ENCODE measurements around the gene WDR1.

GRCh38 chr4:10115797-10116568 is 616 bp downstream of the WDR1 start:
- TF ChIP-seq GATA2 (IDR thresholded peaks at IDR 0.05; ENCODE audit: low read depth, low read length) (no peak), GATA3 (IDR thresholded peaks at IDR 0.05; ENCODE audit: low read depth, low read length) (no peak)

All from SH-SY5Y (cell line).